Gastroesophageal sphincter (tissue), 4 donors: ENCODE data around the gene SNX33. TPM values are rescaled to one million over a fixed set of nuclear protein-coding genes. Genes with fewer than 3 reads are reported as not detected.

Experiments
- ATAC-seq: fragments of 150-250 bp; one replicate; pipeline ENCODE4 v1.9.1; 2016; ENCODE audit warnings: mild to moderate bottlenecking, moderate library complexity
- H3K27ac ChIP-seq, 4 donors: fragments of 200-600 bp; sonication (generic) in 3 of 4; 1 replicate in 3 of 4; 2 replicates in 1 of 4; pipeline ENCODE4 v1.5.1; 2016 to 2019
- H3K27me3 ChIP-seq: fragments of 200-600 bp; sonication (generic); one replicate; pipeline ENCODE4 v1.5.1; 2019
- H3K36me3 ChIP-seq, 2 donors: fragments of 200-600 bp; sonication (generic); one replicate each; pipeline ENCODE4 v1.5.1; 2019; ENCODE audit warnings: control low read depth in 1 of 2
- H3K4me1 ChIP-seq, 3 donors: fragments of 200-600 bp; sonication (generic); 1 replicate in 2 of 3; 2 replicates in 1 of 3; pipeline ENCODE4 v1.5.1; 2016 to 2019; ENCODE audit warnings: control low read depth in 2 of 3
- H3K4me3 ChIP-seq, 2 donors: fragments of 200-600 bp; sonication (generic); one replicate each; pipeline ENCODE4 v1.5.1; 2019; ENCODE audit warnings: mild to moderate bottlenecking in 1 of 2, moderate library complexity in 1 of 2
- H3K9me3 ChIP-seq, 3 donors: fragments of 200-600 bp; sonication (generic); one replicate each; pipeline ENCODE4 v1.5.1; 2017 to 2019; ENCODE audit warnings: control low read depth in 2 of 3
- CTCF ChIP-seq, 4 experiments: fragments of 200-600 bp in 2 of 4; fragments of 450-650 bp in 2 of 4; sonication (generic) in 1 of 4; IDR thresholded peaks; one replicate each; pipeline ENCODE4 v1.5.1; 2017 to 2019; ENCODE audit warnings: antibody characterized with exemption in 4 of 4, mild to moderate bottlenecking in 2 of 4, moderate library complexity in 2 of 4
- EP300 ChIP-seq: sonication (generic); formaldehyde crosslinking; IDR thresholded peaks from one replicate; pipeline ENCODE4 v1.6.1; 2017; ENCODE audit warnings: antibody characterized with exemption, mild to moderate bottlenecking
- POLR2A ChIP-seq, 2 donors: fragments of 450-650 bp; IDR thresholded peaks; one replicate each; pipeline ENCODE4 v1.6.1; 2017; ENCODE audit warnings: antibody characterized with exemption in 2 of 2, mild to moderate bottlenecking in 2 of 2, moderate library complexity in 1 of 2
- POLR2AphosphoS5 ChIP-seq: sonication (generic); formaldehyde crosslinking; IDR thresholded peaks from one replicate; pipeline ENCODE4 v1.6.1; 2017; ENCODE audit warnings: antibody characterized with exemption
- WGBS, 2 donors: methylation state at CpG; one replicate each; pipeline ENCODE4 v1.1.5; 2018; ENCODE audit warnings: low coverage in 1 of 2; 5-methylcytosine and 5-hydroxymethylcytosine counted together
- total RNA-seq, 4 donors: library from RNA; depleted of rRNA; stranded (reverse); fragments of >200 nt; gene quantifications; one replicate each; pipeline ENCODE4 v1.1.0, GENCODE V29; 2016

SNX33 gene
- total RNA-seq, 4 donors from 2014 or later, result 32.8 to 51.5 (median 41.2) TPM

DNA sequence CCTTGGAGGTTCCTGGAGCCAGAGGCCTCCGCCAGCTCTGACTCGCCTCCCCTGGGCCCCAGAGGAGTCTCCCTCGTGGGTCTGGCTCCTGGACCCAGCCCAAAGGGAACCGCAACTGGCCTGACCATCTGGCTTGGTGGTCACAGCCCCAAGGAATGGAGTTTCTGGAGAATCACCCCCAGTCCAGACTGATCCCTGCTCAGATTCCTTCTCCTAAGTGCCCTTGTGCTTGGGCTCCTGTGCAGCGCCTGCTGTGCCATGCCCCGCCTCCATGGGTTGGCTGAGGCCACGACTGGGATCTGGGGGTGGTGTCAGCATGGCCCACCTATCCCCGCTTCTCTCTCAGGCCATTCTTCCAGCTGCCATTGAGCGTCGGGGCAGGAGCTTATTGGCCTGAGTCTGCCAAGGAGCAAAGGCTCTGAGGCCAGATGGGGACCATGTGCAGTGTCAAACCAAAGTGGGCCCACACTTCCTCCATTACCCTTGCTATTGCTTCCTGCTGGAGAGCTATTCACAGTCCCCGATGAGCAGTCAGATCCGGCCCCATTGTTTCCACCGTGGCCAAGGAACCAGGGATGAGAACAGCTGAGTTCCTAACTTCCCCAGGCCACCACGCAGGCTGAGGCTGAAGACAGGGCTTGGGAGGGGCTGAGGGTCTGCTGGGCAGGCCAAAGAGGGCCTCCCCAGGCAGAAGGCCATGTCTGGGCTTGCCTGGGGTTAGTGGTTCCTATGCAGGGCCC lies 46.0 kb downstream of the SNX33 start:
- ATAC-seq, result no peak
- no CpG with 5 or more reads among the region's 14 CpGs for WGBS, 2 donors
- no peak overlapping the region for H3K4me3 ChIP-seq
- TF ChIP-seq EP300, result no peak
- TF ChIP-seq POLR2AphosphoS5, result no peak
- no peak for TF ChIP-seq CTCF (IDR thresholded peaks at IDR 0.05)
- no peak for TF ChIP-seq POLR2A (IDR thresholded peaks at IDR 0.05)
- peaks cover 12 to 65% (median 52%) of the 10 kb centered on the region in 3 donors for H3K4me1 ChIP-seq
- H3K36me3 ChIP-seq, result peaks cover 0 to 41% of the 10 kb centered on the region in 2 donors
- H3K9me3 ChIP-seq, result no peaks in the 10 kb centered on the region
- H3K27me3 ChIP-seq, result no peaks in the 10 kb centered on the region
- H3K27ac ChIP-seq, result peak overlapping the region; percentile 68 to 98 (median 94)

GRCh38 chr15:75694241-75695182 lies 46.8 kb downstream of the SNX33 start:
- H3K9me3 ChIP-seq, result no peaks in the 10 kb centered on the region
- peak; percentile 86 for ATAC-seq
- H3K4me1 ChIP-seq, result peaks cover 12 to 74% (median 59%) of the 10 kb centered on the region in 3 donors
- TF ChIP-seq POLR2A (IDR thresholded peaks at IDR 0.05) (no peak), EP300 (no peak), POLR2AphosphoS5 (peak; percentile 91), CTCF (IDR thresholded peaks at IDR 0.05) (peak in 3 of 4 experiments; percentile 41 to 66 (median 54))
- H3K27ac ChIP-seq, result peak overlapping the region; percentile 86 to 98 (median 94)
- no peaks in the 10 kb centered on the region for H3K27me3 ChIP-seq
- 7 to 28% methylated on average over 6 to 10 of the region's 20 CpGs for WGBS, 2 donors
- peaks cover 0 to 33% of the 10 kb centered on the region in 2 donors for H3K36me3 ChIP-seq
- H3K4me3 ChIP-seq, result no peak overlapping the region

- WGBS, 2 donors, result no CpG with 5 or more reads among the region's 6 CpGs
- Histone ChIP-seq H3K9me3 (no peaks in the 10 kb centered on the region), H3K4me3 (no peak overlapping the region), H3K27me3 (no peaks in the 10 kb centered on the region), H3K36me3 (peaks cover 0 to 26% of the 10 kb centered on the region in 2 donors), H3K4me1 (peaks cover 12 to 81% (median 65%) of the 10 kb centered on the region in 3 donors), H3K27ac (peak overlapping the region; percentile 86 to 98 (median 94))
- ATAC-seq, result no peak
- TF ChIP-seq POLR2AphosphoS5 (no peak), EP300 (no peak), POLR2A (IDR thresholded peaks at IDR 0.05) (no peak), CTCF (IDR thresholded peaks at IDR 0.05) (no peak)
Measured at GRCh38 chr15:75695220-75695619, 47.5 kb downstream of the SNX33 start.

DNA sequence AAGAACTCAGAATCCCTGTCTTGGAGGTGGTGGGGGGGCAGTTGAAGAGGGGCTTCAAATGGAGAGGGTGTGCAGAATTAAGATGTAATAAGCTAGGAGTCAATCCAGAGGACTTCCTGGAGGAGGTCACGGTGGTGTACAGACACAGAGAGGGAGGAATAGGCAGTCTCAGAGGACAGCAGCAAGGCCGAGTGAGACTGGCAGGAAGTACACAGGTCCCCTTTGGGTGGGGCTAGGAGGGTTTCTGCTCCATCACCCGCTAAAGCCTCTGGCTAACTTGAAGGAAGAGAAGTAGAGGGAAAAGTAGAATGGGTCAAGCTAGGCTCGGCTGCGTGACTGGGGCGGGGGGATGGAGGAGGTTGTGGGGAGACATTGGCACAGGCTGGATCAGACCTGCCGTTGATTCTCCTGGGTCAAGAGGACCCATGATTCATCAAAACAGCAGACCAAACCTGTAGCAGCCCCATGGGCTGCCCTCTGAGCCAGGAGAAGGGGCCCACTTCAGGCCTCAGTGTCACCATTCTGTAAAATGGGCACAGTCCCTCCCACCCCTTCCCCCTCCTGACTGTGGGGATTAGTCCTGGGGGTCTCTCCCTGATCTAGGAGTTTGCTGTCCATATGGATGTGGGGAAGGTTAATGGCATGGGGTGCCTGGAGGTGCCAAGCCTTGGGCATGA lies 48.1 kb downstream of the SNX33 start:
- Histone ChIP-seq H3K4me1 (peaks cover 12 to 86% (median 71%) of the 10 kb centered on the region in 3 donors), H3K4me3 (no peak overlapping the region), H3K27ac (peak overlapping the region; percentile 86 to 98 (median 94)), H3K27me3 (no peaks in the 10 kb centered on the region), H3K36me3 (peaks cover 0 to 20% of the 10 kb centered on the region in 2 donors), H3K9me3 (no peaks in the 10 kb centered on the region)
- WGBS, 2 donors, result 36 to 42% methylated on average over 2 to 7 of the region's 7 CpGs
- TF ChIP-seq POLR2A (IDR thresholded peaks at IDR 0.05) (no peak), POLR2AphosphoS5 (no peak), EP300 (no peak), CTCF (IDR thresholded peaks at IDR 0.05) (no peak)
- no peak for ATAC-seq
